Fibroblast of gingiva (primary cell): ENCODE data around the gene WAPL.
"Not testable (repeated sequence)": the region's sequence is repeated elsewhere in the genome, so short reads cannot be mapped to it uniquely, and the experiment has no call there.

Source experiments
- DNase-seq: peaks from one replicate; pipeline ENCODE4 v3.0.0-alpha.2; 2011; ENCODE audit warnings: low read depth

Gene WAPL

GRCh38 chr10:86521678-86522509, at the start of gene WAPL:
WAPL (minus strand) TSS chr10:86521792; CDS start chr10:86518069, 3,723 bp downstream.
- peak; percentile 92 for DNase-seq

GRCh38 chr10:86569335-86569734, 47.7 kb upstream of the WAPL start:
- DNase-seq: no peak

GRCh38 chr10:86566518-86566917, 44.9 kb upstream of the WAPL start:
- not testable (repeated sequence) for DNase-seq

- not testable (repeated sequence) for DNase-seq
Observed at GRCh38 chr10:86563338-86563737, 41.7 kb upstream of the WAPL start.

- not testable (repeated sequence) for DNase-seq
Observed at GRCh38 chr10:86558695-86559094, 37.1 kb upstream of the WAPL start.

GRCh38 chr10:86556933-86557649, 35.5 kb upstream of the WAPL start:
- DNase-seq: no peak

GRCh38 chr10:86556532-86556931, 34.9 kb upstream of the WAPL start:
- DNase-seq: no peak

- DNase-seq: no peak
Observed at GRCh38 chr10:86553639-86554038, 32.0 kb upstream of the WAPL start.

- DNase-seq: no peak
Observed at GRCh38 chr10:86553213-86553612, 31.6 kb upstream of the WAPL start.

GRCh38 chr10:86547296-86547695, 25.7 kb upstream of the WAPL start:
- DNase-seq: no peak

- peak; percentile 23 for DNase-seq
Observed at GRCh38 chr10:86545101-86545500, 23.5 kb upstream of the WAPL start.

GRCh38 chr10:86540016-86540415, 18.4 kb upstream of the WAPL start:
- DNase-seq: no peak

- DNase-seq: no peak
Observed at GRCh38 chr10:86538547-86538946, 17.0 kb upstream of the WAPL start.

- not testable (repeated sequence) for DNase-seq
Observed at GRCh38 chr10:86538040-86538439, 16.4 kb upstream of the WAPL start.

- no peak for DNase-seq
Observed at GRCh38 chr10:86536294-86536861, 14.8 kb upstream of the WAPL start.

- peak; percentile 53 for DNase-seq
Observed at GRCh38 chr10:86535132-86535882, 13.7 kb upstream of the WAPL start.

- no peak for DNase-seq
Observed at GRCh38 chr10:86533328-86533727, 11.7 kb upstream of the WAPL start.

- DNase-seq: not testable (repeated sequence)
Observed at GRCh38 chr10:86528736-86529135, 7.1 kb upstream of the WAPL start.

GRCh38 chr10:86526606-86527005, 5.0 kb upstream of the WAPL start:
- DNase-seq: no peak

GRCh38 chr10:86525713-86526112, 4.1 kb upstream of the WAPL start:
- not testable (repeated sequence) for DNase-seq

- DNase-seq: no peak
Observed at GRCh38 chr10:86524225-86524962, 2.8 kb upstream of the WAPL start.
